Measurements from ENCODE around the gene NCOA7. TPM values are rescaled to one million over a fixed set of nuclear protein-coding genes. Genes with fewer than 3 reads are reported as not detected.

The NCOA7 gene
- total RNA-seq, 6 donors from 2014 or later: 33.5 to 75.6 (median 48.9) TPM

DNA sequence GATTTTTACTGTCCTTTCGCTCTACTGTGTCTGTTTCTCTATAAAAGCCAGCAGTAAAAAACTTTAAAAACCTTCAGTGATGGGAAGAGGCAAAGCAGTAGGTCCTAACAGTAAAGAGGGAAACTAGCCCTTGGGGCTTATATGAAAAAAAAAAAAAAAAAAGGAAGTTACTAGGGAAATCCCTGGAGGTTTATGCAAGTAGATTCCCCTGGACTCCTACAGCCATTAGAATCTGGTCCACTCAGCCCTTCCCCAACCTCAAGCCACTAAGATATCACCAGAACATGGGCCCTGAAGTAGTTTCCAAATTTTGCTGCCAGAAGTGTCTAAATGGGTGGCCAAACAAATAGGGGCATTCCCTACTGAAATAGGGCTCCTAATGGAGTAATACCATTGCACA lies 95.3 kb downstream of the NCOA7 start:
- 94 to 97% methylated on average over 1 of the region's 1 CpG for WGBS, 2 donors
- no peak for DNase-seq
- Histone ChIP-seq H3K4me3 (no peak overlapping the region), H3K4me1 (no peaks in the 10 kb centered on the region), H3K27ac (no peak overlapping the region), H3K27me3 (no peaks in the 10 kb centered on the region), H3K36me3 (peaks cover 23 to 87% (median 37%) of the 10 kb centered on the region in 4 donors), H3K9me3 (no peaks in the 10 kb centered on the region)
- ATAC-seq (ENCODE audit: low FRiP score in 2 of 2): no peak
- TF ChIP-seq POLR2A (IDR thresholded peaks at IDR 0.05) (no peak), CTCF (IDR thresholded peaks at IDR 0.05) (no peak), POLR2AphosphoS5 (IDR thresholded peaks at IDR 0.05) (no peak), EP300 (IDR thresholded peaks at IDR 0.05) (no peak)

- Histone ChIP-seq H3K27me3 (no peaks in the 10 kb centered on the region), H3K9me3 (no peaks in the 10 kb centered on the region), H3K36me3 (peaks cover 14 to 78% (median 32%) of the 10 kb centered on the region in 4 donors), H3K4me3 (no peak overlapping the region), H3K27ac (no peak overlapping the region), H3K4me1 (no peaks in the 10 kb centered on the region)
- TF ChIP-seq POLR2A (IDR thresholded peaks at IDR 0.05) (no peak), EP300 (IDR thresholded peaks at IDR 0.05) (no peak), CTCF (IDR thresholded peaks at IDR 0.05) (no peak), POLR2AphosphoS5 (IDR thresholded peaks at IDR 0.05) (no peak)
- DNase-seq: no peak
- ATAC-seq (ENCODE audit: low FRiP score in 2 of 2): no peak
- 83 to 90% methylated on average over 2 of the region's 2 CpGs for WGBS, 2 donors
Measured at GRCh38 chr6:125886914-125887313, 96.2 kb downstream of the NCOA7 start.

GRCh38 chr6:125887372-125887771 lies 96.6 kb downstream of the NCOA7 start:
- Histone ChIP-seq H3K9me3 (no peaks in the 10 kb centered on the region), H3K4me1 (no peaks in the 10 kb centered on the region), H3K27me3 (no peaks in the 10 kb centered on the region), H3K36me3 (peaks cover 13 to 75% (median 29%) of the 10 kb centered on the region in 4 donors), H3K27ac (no peak overlapping the region), H3K4me3 (no peak overlapping the region)
- no peak for TF ChIP-seq POLR2AphosphoS5 (IDR thresholded peaks at IDR 0.05)
- no peak for TF ChIP-seq EP300 (IDR thresholded peaks at IDR 0.05)
- no peak for TF ChIP-seq CTCF (IDR thresholded peaks at IDR 0.05)
- TF ChIP-seq POLR2A (IDR thresholded peaks at IDR 0.05): no peak
- ATAC-seq (ENCODE audit: low FRiP score in 2 of 2) (no peak), DNase-seq (no peak)

- peaks cover 11 to 75% (median 26%) of the 10 kb centered on the region in 4 donors for H3K36me3 ChIP-seq
- no peak for DNase-seq
- no peak overlapping the region for H3K4me3 ChIP-seq
- 73 to 80% methylated on average over 8 of the region's 8 CpGs for WGBS, 2 donors
- TF ChIP-seq CTCF (IDR thresholded peaks at IDR 0.05) (peak; percentile 19 to 55 (median 42)), POLR2AphosphoS5 (IDR thresholded peaks at IDR 0.05) (no peak), POLR2A (IDR thresholded peaks at IDR 0.05) (no peak), EP300 (IDR thresholded peaks at IDR 0.05) (no peak)
- no peak overlapping the region for H3K27ac ChIP-seq
- no peak for ATAC-seq (ENCODE audit: low FRiP score in 2 of 2)
- H3K4me1 ChIP-seq: no peaks in the 10 kb centered on the region
- H3K9me3 ChIP-seq: no peaks in the 10 kb centered on the region
- no peaks in the 10 kb centered on the region for H3K27me3 ChIP-seq
Measured at GRCh38 chr6:125888989-125889656, 98.4 kb downstream of the NCOA7 start.

DNA sequence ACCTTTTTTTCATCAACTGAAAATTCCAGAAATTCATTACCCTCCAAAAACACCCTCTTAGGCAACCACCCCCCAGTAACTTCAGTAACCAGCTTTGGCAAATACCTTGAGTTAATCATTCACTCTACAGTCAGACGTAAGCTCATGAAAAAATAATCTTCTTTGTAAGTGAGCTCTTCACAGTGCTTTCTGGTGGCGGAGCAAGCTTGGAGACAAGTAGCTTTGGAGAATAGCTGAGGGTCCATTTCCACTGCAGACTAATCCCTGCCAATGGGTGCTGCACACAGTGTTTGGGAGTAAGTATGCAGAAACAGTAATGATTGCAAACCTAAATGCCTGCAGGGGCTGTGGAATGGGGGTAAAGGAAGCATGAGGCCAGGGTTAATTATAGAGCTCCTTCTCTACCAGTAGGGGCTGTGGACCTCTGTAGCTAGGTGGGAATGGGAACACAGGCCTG lies 109.0 kb downstream of the NCOA7 start:
- Histone ChIP-seq H3K36me3 (peaks cover 0 to 10% (median 2%) of the 10 kb centered on the region in 4 donors), H3K4me3 (no peak overlapping the region), H3K9me3 (no peaks in the 10 kb centered on the region), H3K27ac (peak overlapping the region in 1 of 4 donors; percentile 17), H3K4me1 (peaks cover 0 to 11% (median 6%) of the 10 kb centered on the region in 4 donors), H3K27me3 (no peaks in the 10 kb centered on the region)
- 49 to 85% methylated on average over 2 of the region's 2 CpGs for WGBS, 2 donors
- TF ChIP-seq POLR2A (IDR thresholded peaks at IDR 0.05) (no peak), EP300 (IDR thresholded peaks at IDR 0.05) (no peak), POLR2AphosphoS5 (IDR thresholded peaks at IDR 0.05) (no peak), CTCF (IDR thresholded peaks at IDR 0.05) (no peak)
- DNase-seq: no peak
- ATAC-seq (ENCODE audit: low FRiP score in 2 of 2): peak in 1 of 2 donors; percentile 57

All from upper lobe of left lung (tissue), 6 donors.